Prostate gland (tissue), 2 donors: Measurements from ENCODE around the gene BCL7C. TPM values are rescaled to one million over a fixed set of nuclear protein-coding genes. Genes with fewer than 3 reads are reported as not detected.

Experiments
- DNase-seq: peaks from one replicate; pipeline ENCODE4 v3.0.0-alpha.2; 2019; ENCODE audit warnings: low spot score
- H3K27ac ChIP-seq, 2 donors: fragments of 200-600 bp; sonication (generic); 2 replicates each; pipeline ENCODE4 v1.5.1; 2017 to 2019
- H3K27me3 ChIP-seq: fragments of 200-600 bp; sonication (generic); replicated peaks from 2 replicates; pipeline ENCODE4 v1.5.1; 2019; ENCODE audit not compliant: insufficient read depth
- H3K36me3 ChIP-seq, 2 donors: fragments of 200-600 bp; sonication (generic); 1 replicate in 1 of 2; 2 replicates in 1 of 2; pipeline versions ENCODE4 v1.5.1 to v1.8.1; 2017 to 2019
- H3K4me1 ChIP-seq: fragments of 200-600 bp; sonication (generic); replicated peaks from 2 replicates; pipeline ENCODE4 v1.5.1; 2019
- H3K4me3 ChIP-seq, 2 donors: fragments of 200-600 bp; sonication (generic); 2 replicates each; pipeline ENCODE4 v1.5.1; 2017 to 2019
- H3K9me3 ChIP-seq: fragments of 200-600 bp; sonication (generic); 2 replicates; pipeline ENCODE4 v1.5.1; 2017
- POLR2A ChIP-seq: fragments of 450-650 bp; IDR thresholded peaks from one replicate; pipeline ENCODE4 v1.6.1; 2016; ENCODE audit warnings: antibody characterized with exemption, mild to moderate bottlenecking
- POLR2AphosphoS5 ChIP-seq: sonication (generic); formaldehyde crosslinking; IDR thresholded peaks from one replicate; pipeline ENCODE4 v1.6.1; 2017; ENCODE audit warnings: antibody characterized with exemption
- WGBS: methylation state at CpG from one replicate; pipeline ENCODE4 v1.1.5; 2018; 5-methylcytosine and 5-hydroxymethylcytosine counted together
- intact Hi-C: fragments of 100-400 bp; cut with DNase I; formaldehyde crosslinking; loops from one replicate; pipeline ENCODE4 v1.14.2; 2022
- total RNA-seq, 2 donors: library from RNA; depleted of rRNA; stranded (reverse); fragments of >200 nt; gene quantifications; one replicate each; pipeline ENCODE4 v1.1.0, GENCODE V29; 2016
- TF ChIP-seq, protein P1 (sequence below), 4 experiments: fragments of 200-600 bp in 2 of 4; fragments of 450-650 bp in 2 of 4; sonication (generic) in 2 of 4; IDR thresholded peaks; 1 replicate in 3 of 4; 2 replicates in 1 of 4; pipeline ENCODE4 v1.5.1; 2016 to 2019; ENCODE audit warnings: antibody characterized with exemption in 4 of 4, mild to moderate bottlenecking in 2 of 4, moderate library complexity in 2 of 4

BCL7C gene
- total RNA-seq, 2 donors from 2014 or later, result 54.2 to 54.8 TPM

DNA sequence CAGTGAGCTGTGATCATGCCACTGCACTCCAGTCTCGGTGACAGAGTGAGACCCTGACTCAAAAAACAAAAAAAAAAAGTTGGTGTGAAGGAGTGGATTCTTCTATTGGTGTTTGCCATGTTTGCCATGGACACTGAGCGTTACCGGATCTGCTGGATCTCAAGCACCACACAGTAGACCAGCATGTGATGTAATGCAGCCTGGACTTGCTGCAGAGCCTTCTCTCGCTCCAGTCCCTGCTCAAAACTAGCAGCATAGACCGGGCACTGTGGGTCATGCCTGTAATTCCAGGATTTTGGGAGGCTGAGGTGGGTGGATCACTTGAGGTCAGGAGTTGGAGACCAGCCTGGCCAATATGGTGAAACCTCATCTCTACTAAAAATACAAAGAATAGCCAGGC lies 50.4 kb downstream of the BCL7C start:
- intact Hi-C loops, result loop anchor here (5.0 kb wide), 1 partner anchor 79 kb away; the partner anchor contains the start of gene FBXL19
- Histone ChIP-seq H3K4me3 (no peak overlapping the region), H3K27me3 (no peaks in the 10 kb centered on the region), H3K27ac (no peak overlapping the region), H3K9me3 (no peaks in the 10 kb centered on the region), H3K36me3 (no peaks in the 10 kb centered on the region), H3K4me1 (peaks cover 3% of the 10 kb centered on the region)
- 92% methylated on average over 5 of the region's 5 CpGs for WGBS
- no peak for DNase-seq
- no peak for TF ChIP-seq POLR2A
- TF ChIP-seq, protein P1, sequence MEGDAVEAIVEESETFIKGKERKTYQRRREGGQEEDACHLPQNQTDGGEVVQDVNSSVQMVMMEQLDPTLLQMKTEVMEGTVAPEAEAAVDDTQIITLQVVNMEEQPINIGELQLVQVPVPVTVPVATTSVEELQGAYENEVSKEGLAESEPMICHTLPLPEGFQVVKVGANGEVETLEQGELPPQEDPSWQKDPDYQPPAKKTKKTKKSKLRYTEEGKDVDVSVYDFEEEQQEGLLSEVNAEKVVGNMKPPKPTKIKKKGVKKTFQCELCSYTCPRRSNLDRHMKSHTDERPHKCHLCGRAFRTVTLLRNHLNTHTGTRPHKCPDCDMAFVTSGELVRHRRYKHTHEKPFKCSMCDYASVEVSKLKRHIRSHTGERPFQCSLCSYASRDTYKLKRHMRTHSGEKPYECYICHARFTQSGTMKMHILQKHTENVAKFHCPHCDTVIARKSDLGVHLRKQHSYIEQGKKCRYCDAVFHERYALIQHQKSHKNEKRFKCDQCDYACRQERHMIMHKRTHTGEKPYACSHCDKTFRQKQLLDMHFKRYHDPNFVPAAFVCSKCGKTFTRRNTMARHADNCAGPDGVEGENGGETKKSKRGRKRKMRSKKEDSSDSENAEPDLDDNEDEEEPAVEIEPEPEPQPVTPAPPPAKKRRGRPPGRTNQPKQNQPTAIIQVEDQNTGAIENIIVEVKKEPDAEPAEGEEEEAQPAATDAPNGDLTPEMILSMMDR (IDR thresholded peaks at IDR 0.05), result no peak
- no peak for TF ChIP-seq POLR2AphosphoS5

DNA sequence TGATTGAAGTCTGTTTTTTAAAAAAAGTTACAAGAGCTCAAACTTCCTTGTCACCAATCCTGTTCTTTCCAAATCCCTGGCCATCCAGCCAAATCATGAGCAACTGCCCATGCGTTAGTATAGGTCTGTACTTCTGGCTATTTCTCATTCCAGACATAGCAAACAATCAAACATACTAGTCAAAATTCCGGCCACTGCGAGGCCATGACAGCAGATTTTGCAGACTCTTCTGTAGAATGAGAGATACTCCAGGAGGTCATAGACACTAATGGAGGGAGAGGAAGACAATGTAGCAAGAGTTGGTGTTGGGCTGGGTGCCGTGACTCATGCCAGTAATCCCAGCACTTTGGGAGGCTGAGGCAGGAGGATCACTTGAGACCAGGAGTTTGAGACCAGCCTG lies 50.9 kb downstream of the BCL7C start:
- Histone ChIP-seq H3K36me3 (no peaks in the 10 kb centered on the region), H3K27me3 (no peaks in the 10 kb centered on the region), H3K4me1 (peaks cover 3% of the 10 kb centered on the region), H3K4me3 (no peak overlapping the region), H3K9me3 (no peaks in the 10 kb centered on the region), H3K27ac (no peak overlapping the region)
- 88% methylated on average over 4 of the region's 4 CpGs for WGBS
- TF ChIP-seq, protein P1 (IDR thresholded peaks at IDR 0.05), result no peak
- no peak for TF ChIP-seq POLR2AphosphoS5
- TF ChIP-seq POLR2A, result no peak
- DNase-seq, result no peak
- intact Hi-C loops, result loop anchor here (5.0 kb wide), 1 partner anchor 79 kb away; the partner anchor contains the start of gene FBXL19

DNA sequence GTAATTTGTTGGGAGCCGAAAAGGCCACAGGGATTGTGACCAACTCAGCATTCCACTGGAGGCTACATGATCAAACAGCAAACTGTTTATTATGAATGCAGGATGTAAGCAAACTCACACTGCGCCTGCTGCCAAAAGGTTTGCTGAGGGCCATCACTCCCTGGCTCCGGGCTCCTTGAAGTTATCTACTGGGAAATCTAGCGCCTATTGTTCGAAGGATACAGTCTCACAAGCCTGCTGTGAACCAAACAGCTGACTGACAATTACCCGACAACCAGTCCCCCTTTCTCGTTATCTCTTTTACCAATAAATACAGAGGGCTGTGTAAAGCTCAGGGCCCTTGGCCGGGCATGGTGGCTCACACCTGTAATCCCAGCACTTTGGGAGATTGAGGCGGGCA lies 52.5 kb downstream of the BCL7C start:
- H3K27me3 ChIP-seq, result no peaks in the 10 kb centered on the region
- no peak for TF ChIP-seq POLR2A
- no peak for TF ChIP-seq POLR2AphosphoS5
- TF ChIP-seq, protein P1 (IDR thresholded peaks at IDR 0.05), result no peak
- H3K27ac ChIP-seq, result no peak overlapping the region
- intact Hi-C loops, result loop anchor here (5.0 kb wide), 1 partner anchor 81 kb away; the partner anchor contains the start of gene FBXL19
- no peaks in the 10 kb centered on the region for H3K36me3 ChIP-seq
- DNase-seq, result no peak
- H3K9me3 ChIP-seq, result no peaks in the 10 kb centered on the region
- peaks cover 3% of the 10 kb centered on the region for H3K4me1 ChIP-seq
- no peak overlapping the region for H3K4me3 ChIP-seq
- 83% methylated on average over 9 of the region's 9 CpGs for WGBS

DNA sequence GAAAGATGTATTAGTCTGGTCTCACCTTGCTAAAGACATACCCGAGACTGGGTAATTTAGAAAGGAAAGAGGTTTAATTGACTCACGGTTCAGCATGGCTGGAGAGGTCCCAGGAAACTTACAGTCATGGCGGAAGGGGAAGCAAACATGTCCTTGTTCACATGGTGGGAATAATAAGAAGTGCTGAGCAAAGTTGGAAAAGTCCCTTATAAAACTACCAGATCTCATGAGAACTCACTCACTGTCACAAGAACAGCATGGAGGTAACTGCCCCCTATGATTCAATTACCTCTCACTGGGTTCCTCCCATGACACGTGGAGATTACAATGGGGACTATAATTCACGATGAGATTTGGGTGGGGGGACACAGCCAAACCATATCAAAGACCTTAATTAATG lies 53.3 kb downstream of the BCL7C start:
- TF ChIP-seq POLR2AphosphoS5 (no peak), POLR2A (no peak)
- TF ChIP-seq, protein P1 (IDR thresholded peaks at IDR 0.05), result no peak
- H3K27ac ChIP-seq, result no peak overlapping the region
- intact Hi-C loops, result loop anchor here (5.0 kb wide), 1 partner anchor 82 kb away; the partner anchor contains the start of gene FBXL19
- no peaks in the 10 kb centered on the region for H3K27me3 ChIP-seq
- no peaks in the 10 kb centered on the region for H3K36me3 ChIP-seq
- DNase-seq, result no peak
- H3K9me3 ChIP-seq, result no peaks in the 10 kb centered on the region
- no peak overlapping the region for H3K4me3 ChIP-seq
- 87% methylated on average over 5 of the region's 5 CpGs for WGBS
- peaks cover 3% of the 10 kb centered on the region for H3K4me1 ChIP-seq

DNA sequence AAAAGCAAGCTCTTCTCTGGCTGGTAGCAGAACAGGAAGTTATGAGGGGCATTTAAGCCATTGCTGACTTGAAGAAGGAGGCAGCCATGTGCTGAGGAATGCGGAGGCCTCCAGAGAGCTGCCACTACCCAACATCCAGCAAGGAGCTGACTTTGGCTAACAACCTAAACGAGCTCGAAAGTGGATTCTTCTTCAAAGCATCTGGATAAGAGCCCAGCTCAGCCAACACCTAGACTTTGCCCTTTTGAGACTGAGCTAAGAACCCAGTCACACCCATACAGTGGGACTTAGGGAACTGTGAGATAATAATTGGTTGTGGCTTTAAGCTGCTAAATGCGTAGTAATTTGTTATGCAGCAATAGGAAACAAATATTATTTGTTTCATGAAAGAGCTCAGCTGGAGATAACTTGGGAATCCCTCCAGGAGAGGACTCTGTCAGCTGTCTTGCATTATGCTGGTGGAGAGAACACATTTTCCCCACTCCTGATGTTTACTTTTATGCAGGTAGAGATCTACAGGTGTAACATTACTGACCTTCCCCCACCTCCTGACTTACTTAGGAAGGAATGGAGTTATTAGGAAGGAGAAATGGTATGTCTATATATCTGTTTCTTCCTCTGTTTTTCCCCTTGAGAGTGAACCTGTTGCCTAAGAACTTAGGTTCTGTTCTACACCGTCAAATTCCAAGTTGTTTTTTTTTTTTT lies 54.2 kb downstream of the BCL7C start:
- H3K27me3 ChIP-seq, result no peaks in the 10 kb centered on the region
- H3K27ac ChIP-seq, result no peak overlapping the region
- TF ChIP-seq POLR2A (no peak), POLR2AphosphoS5 (no peak)
- TF ChIP-seq, protein P1 (IDR thresholded peaks at IDR 0.05), result no peak
- WGBS, result 59% methylated on average over 5 of the region's 5 CpGs
- no peak for DNase-seq
- no peak overlapping the region for H3K4me3 ChIP-seq
- intact Hi-C loops, result loop anchor here (5.0 kb wide), 1 partner anchor 83 kb away; the partner anchor contains the start of gene FBXL19
- H3K9me3 ChIP-seq, result no peaks in the 10 kb centered on the region
- H3K4me1 ChIP-seq, result no peaks in the 10 kb centered on the region
- no peaks in the 10 kb centered on the region for H3K36me3 ChIP-seq
